Esophagus muscularis mucosa (tissue), 4 donors: ENCODE results near the gene CAPN2. TPM values are rescaled to one million over a fixed set of nuclear protein-coding genes. Genes with fewer than 3 reads are reported as not detected.

Source experiments
- DNase-seq: peaks from one replicate; pipeline ENCODE4 v3.0.0-alpha.2; 2017; ENCODE audit errors: extremely low spot score
- H3K27ac ChIP-seq, 4 donors: fragments of 200-600 bp; sonication (generic); replicated peaks in 1 of 4; 1 replicate in 3 of 4; 2 replicates in 1 of 4; pipeline ENCODE4 v1.5.1; 2016 to 2019; ENCODE audit warnings: mild to moderate bottlenecking in 1 of 4
- H3K27me3 ChIP-seq, 4 donors: fragments of 200-600 bp; sonication (generic); one replicate each; pipeline versions ENCODE4 v1.5.1 to v1.6.0; 2016 to 2019
- H3K36me3 ChIP-seq, 4 donors: fragments of 200-600 bp; sonication (generic); one replicate each; pipeline ENCODE4 v1.5.1; 2016 to 2019
- H3K4me1 ChIP-seq, 4 donors: fragments of 200-600 bp; sonication (generic); one replicate each; pipeline ENCODE4 v1.5.1; 2016 to 2019
- H3K4me3 ChIP-seq, 4 donors: fragments of 200-600 bp; sonication (generic); 1 replicate in 2 of 4; 2 replicates in 2 of 4; pipeline ENCODE4 v1.5.1; 2016 to 2019; ENCODE audit warnings: mild to moderate bottlenecking in 4 of 4, moderate library complexity in 1 of 4
- H3K9me3 ChIP-seq, 4 donors: fragments of 200-600 bp; sonication (generic); 1 replicate in 3 of 4; 2 replicates in 1 of 4; pipeline ENCODE4 v1.5.1; 2016 to 2019
- EP300 ChIP-seq: sonication (generic); formaldehyde crosslinking; IDR thresholded peaks from one replicate; pipeline ENCODE4 v1.6.1; 2017; ENCODE audit warnings: antibody characterized with exemption
- POLR2A ChIP-seq: fragments of 450-650 bp; IDR thresholded peaks from one replicate; pipeline ENCODE4 v1.6.1; 2017; ENCODE audit warnings: antibody characterized with exemption, moderate library complexity, mild to moderate bottlenecking, low read depth
- POLR2AphosphoS5 ChIP-seq, 2 donors: sonication (generic); formaldehyde crosslinking; IDR thresholded peaks; one replicate each; pipeline ENCODE4 v1.6.1; 2017; ENCODE audit warnings: antibody characterized with exemption in 2 of 2
- WGBS: methylation state at CpG from one replicate; pipeline ENCODE4 v1.1.5; 2018; 5-methylcytosine and 5-hydroxymethylcytosine counted together
- intact Hi-C: fragments of 100-400 bp; cut with DNase I; formaldehyde crosslinking; loops from one replicate; pipeline ENCODE4 v1.15.1; 2023
- total RNA-seq, 4 donors: library from RNA; depleted of rRNA; stranded (reverse); fragments of >200 nt; gene quantifications; one replicate each; pipeline versions ENCODE4 v1.1.0 to v1.2.1, GENCODE V29; 2016
- TF ChIP-seq, protein P1 (sequence below), 3 experiments: fragments of 200-600 bp in 2 of 3; fragments of 450-650 bp in 1 of 3; sonication (generic) in 2 of 3; IDR thresholded peaks; one replicate each; pipeline ENCODE4 v1.5.1; 2017 to 2019; ENCODE audit warnings: antibody characterized with exemption in 3 of 3, mild to moderate bottlenecking in 2 of 3, moderate library complexity in 1 of 3

The CAPN2 gene
- total RNA-seq, 4 donors from 2014 or later: 91.9 to 231 (median 161) TPM

DNA sequence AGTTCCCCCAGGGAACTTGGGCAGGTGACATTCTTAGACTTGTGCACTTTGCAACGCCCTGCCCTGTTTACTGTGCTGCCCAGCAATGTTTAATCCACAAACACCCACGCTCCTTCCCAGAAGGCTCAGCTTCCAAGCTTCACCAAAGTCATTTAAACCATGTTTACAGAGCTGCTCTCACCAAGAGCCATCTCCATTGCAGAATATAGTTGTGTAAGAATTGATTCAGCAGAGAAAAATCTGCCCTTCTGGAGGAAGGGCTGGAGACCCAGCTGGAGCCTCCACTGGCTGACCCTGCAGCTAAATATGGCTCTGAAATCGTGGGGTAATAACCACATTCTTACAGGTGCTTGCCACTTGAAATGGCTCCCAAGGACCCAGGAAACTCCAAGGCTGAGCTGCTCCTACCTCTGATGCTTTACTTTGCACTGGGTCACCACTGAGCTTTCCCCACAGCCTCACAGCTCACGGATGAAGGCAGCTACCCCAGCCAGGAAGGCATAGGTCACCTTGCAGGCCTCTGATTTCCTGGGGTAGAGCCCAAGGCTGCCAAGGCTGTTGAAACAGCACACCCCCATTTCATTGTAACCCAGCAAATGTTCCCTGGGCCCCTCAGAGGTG lies 8.7 kb downstream of the CAPN2 start:
- no peaks in the 10 kb centered on the region for H3K9me3 ChIP-seq
- TF ChIP-seq POLR2AphosphoS5 (IDR thresholded peaks at IDR 0.05): peak in 1 of 2 donors; percentile 61
- TF ChIP-seq, protein P1, sequence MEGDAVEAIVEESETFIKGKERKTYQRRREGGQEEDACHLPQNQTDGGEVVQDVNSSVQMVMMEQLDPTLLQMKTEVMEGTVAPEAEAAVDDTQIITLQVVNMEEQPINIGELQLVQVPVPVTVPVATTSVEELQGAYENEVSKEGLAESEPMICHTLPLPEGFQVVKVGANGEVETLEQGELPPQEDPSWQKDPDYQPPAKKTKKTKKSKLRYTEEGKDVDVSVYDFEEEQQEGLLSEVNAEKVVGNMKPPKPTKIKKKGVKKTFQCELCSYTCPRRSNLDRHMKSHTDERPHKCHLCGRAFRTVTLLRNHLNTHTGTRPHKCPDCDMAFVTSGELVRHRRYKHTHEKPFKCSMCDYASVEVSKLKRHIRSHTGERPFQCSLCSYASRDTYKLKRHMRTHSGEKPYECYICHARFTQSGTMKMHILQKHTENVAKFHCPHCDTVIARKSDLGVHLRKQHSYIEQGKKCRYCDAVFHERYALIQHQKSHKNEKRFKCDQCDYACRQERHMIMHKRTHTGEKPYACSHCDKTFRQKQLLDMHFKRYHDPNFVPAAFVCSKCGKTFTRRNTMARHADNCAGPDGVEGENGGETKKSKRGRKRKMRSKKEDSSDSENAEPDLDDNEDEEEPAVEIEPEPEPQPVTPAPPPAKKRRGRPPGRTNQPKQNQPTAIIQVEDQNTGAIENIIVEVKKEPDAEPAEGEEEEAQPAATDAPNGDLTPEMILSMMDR (IDR thresholded peaks at IDR 0.05): no peak

DNA sequence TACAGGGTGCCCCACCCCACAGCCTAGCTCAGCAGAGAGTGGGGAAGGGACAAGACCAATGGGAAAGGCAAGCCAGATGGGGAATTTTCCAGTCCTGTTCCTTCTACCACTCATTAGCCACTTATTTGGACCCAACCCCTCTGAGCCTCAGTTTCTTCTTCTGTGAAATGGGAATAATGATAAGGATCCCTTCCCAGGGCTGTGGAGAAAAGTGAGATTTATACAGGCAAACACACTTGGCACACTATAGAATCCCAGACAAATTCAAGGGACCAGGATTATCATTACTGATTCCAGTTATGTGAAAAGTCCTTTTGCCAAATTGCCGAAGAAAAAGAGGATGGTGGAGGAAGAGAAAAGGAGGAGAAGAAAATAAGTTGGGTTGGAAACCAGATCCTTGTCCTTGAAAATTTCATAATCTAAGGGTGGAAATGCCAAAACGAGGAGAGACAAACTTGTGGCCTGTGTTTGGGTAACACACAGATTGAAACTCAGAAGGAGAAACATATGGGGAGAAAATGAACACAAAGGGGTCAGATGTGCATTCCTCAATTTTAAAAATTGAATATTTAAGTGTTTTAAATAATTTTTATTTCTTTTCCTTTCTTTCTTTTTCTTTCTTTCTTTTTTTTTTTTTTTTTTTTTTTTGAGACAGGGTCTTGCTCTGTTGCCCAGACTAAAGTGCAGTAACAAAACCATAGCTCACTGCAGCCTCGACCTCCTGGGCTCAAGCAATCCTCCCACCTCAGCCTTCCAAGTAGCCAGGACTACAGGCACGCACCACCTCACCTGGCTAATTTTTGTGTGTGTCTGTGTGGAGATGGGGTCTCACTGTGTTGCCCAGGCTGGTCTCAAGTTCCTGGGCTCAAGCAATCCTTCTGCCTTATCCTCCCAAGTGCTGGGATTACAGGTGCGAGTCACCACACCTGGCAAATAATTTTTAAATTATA lies 9.6 kb downstream of the CAPN2 start:
- H3K4me3 ChIP-seq: no peak overlapping the region
- H3K9me3 ChIP-seq: no peaks in the 10 kb centered on the region
- H3K27me3 ChIP-seq: no peaks in the 10 kb centered on the region
- H3K27ac ChIP-seq: peak overlapping the region; percentile 72 to 98 (median 76)
- intact Hi-C loops: no loop called here
- WGBS: 75% methylated on average over 5 of the region's 5 CpGs
- no peak for DNase-seq
- peaks cover 41 to 97% (median 92%) of the 10 kb centered on the region in 4 donors for H3K4me1 ChIP-seq
- TF ChIP-seq POLR2A: no peak
- TF ChIP-seq, protein P1 (IDR thresholded peaks at IDR 0.05): no peak
- no peak for TF ChIP-seq EP300
- no peak for TF ChIP-seq POLR2AphosphoS5 (IDR thresholded peaks at IDR 0.05)
- H3K36me3 ChIP-seq: peaks cover 0 to 76% (median 63%) of the 10 kb centered on the region in 4 donors

More for the DNA sequence above, 8.7 kb downstream of the CAPN2 start:
- H3K4me3 ChIP-seq: no peak overlapping the region
- H3K27me3 ChIP-seq: no peaks in the 10 kb centered on the region
- WGBS: 60% methylated on average over 3 of the region's 4 CpGs
- peak overlapping the region; percentile 72 to 98 (median 76) for H3K27ac ChIP-seq
- H3K36me3 ChIP-seq: peaks cover 0 to 83% (median 63%) of the 10 kb centered on the region in 4 donors
- no peak for DNase-seq
- peaks cover 41 to 97% (median 92%) of the 10 kb centered on the region in 4 donors for H3K4me1 ChIP-seq
- intact Hi-C loops: no loop called here

DNA sequence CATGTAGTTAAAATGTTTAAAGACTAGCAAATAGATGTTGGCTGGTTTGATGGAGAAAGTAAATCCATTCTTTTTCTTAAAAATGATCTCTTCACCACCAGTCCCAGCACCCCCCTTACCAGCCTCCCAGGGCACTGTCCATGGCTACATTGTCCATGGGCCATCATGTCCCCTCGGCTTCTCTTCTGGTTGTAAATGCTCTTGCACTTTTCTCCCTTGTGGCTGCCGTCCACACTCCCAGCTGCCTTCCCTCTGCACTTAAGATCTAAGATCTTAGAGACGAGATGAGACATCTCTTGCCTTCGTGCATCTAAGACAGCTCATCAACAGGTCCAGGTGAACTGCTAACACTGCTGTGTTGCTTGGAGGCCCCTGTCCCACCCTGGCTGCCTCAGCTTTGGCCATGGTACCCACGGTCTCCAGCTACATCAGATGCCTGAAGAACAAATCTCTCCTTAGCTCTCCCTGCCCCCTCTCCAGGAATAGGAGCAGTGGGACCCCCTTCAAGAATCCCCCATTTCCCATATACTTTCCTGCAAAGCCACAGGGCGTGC lies 11.1 kb downstream of the CAPN2 start:
- H3K9me3 ChIP-seq: no peaks in the 10 kb centered on the region
- peaks cover 0 to 67% (median 51%) of the 10 kb centered on the region in 4 donors for H3K36me3 ChIP-seq
- no peaks in the 10 kb centered on the region for H3K27me3 ChIP-seq
- H3K27ac ChIP-seq: peak overlapping the region in 2 of 4 donors; percentile 7 to 47
- no peak for DNase-seq
- no peak for TF ChIP-seq POLR2AphosphoS5 (IDR thresholded peaks at IDR 0.05)
- TF ChIP-seq, protein P1 (IDR thresholded peaks at IDR 0.05): no peak
- no peak for TF ChIP-seq EP300
- TF ChIP-seq POLR2A: no peak
- H3K4me3 ChIP-seq: no peak overlapping the region
- intact Hi-C loops: no loop called here
- 88% methylated on average over 6 of the region's 6 CpGs for WGBS
- peaks cover 41 to 95% (median 91%) of the 10 kb centered on the region in 4 donors for H3K4me1 ChIP-seq

DNA sequence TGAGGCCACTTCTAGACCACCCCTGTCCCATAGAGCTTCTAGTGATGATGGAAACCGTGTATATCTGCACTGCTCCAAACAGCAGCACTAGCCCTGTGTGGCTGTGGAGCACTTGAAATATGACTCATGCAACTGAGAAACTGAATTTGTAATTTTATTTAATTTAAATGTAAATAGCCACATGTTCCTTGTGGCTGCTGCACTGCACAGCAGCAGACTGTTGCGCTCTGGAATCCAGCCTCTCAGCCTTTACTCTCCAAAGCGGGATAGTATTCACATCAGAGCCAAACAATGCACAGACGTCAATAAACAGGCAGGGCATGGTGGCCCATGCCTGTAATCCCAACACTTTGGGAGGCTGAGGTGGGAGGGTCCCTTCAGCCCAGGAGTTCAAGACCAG lies 12.0 kb downstream of the CAPN2 start:
- H3K9me3 ChIP-seq: no peaks in the 10 kb centered on the region
- DNase-seq: no peak
- WGBS: 95% methylated on average over 4 of the region's 4 CpGs
- no peaks in the 10 kb centered on the region for H3K27me3 ChIP-seq
- TF ChIP-seq EP300: no peak
- no peak for TF ChIP-seq POLR2AphosphoS5 (IDR thresholded peaks at IDR 0.05)
- TF ChIP-seq, protein P1 (IDR thresholded peaks at IDR 0.05): no peak
- TF ChIP-seq POLR2A: no peak
- H3K4me1 ChIP-seq: peaks cover 41 to 86% (median 85%) of the 10 kb centered on the region in 4 donors
- peaks cover 0 to 63% (median 47%) of the 10 kb centered on the region in 4 donors for H3K36me3 ChIP-seq
- peak overlapping the region in 2 of 4 donors; percentile 47 to 61 for H3K27ac ChIP-seq
- no peak overlapping the region for H3K4me3 ChIP-seq
- intact Hi-C loops: no loop called here
